Measurements from ENCODE around the gene GPR108.

GRCh38 chr19:6719540-6719861 is 17.9 kb downstream of the GPR108 start:
- TF ChIP-seq ZNF114 (tag by site-specific recombination; IDR thresholded peaks at IDR 0.05) (no peak), ZSCAN16 (tag by site-specific recombination; IDR thresholded peaks at IDR 0.05) (no peak), CTCF (tag by site-specific recombination; IDR thresholded peaks at IDR 0.05) (no peak)

Measured in HEK293 (cell line).